Panc1 (cell line): ENCODE measurements around the gene ASTN2. TPM values are rescaled to one million over a fixed set of nuclear protein-coding genes. Genes with fewer than 3 reads are reported as not detected.

Experiments used
- ATAC-seq: fragments of 200-7000 bp; cut with Tn5 transposase; 2 replicates; pipeline ENCODE4 v1.9.1; 2020; ENCODE audit warnings: mild to moderate bottlenecking, moderate library complexity
- BruUV-seq: library from RNA; stranded (reverse); fragments of 400-500 nt; replicated peaks from 2 replicates; lab custom pipeline; 2021; lab: Mats Ljungman, UMichigan
- CTCF ChIA-PET: fragments of 300-600 bp; sonication (Branson Sonifier 250); formaldehyde crosslinking; loops from one replicate; lab custom pipeline; 2022; ENCODE audit warnings: antibody characterized with exemption; lab: Charles Lee
- POLR2A ChIA-PET: fragments of 300-600 bp; sonication (Branson Sonifier 250); formaldehyde crosslinking; loops from one replicate; lab custom pipeline; 2022; ENCODE audit warnings: antibody characterized with exemption; lab: Charles Lee
- DNase-seq: peaks from one replicate; pipeline ENCODE4 v3.0.0-alpha.2; 2010; ENCODE audit warnings: low read depth, low spot score
- H3K27ac ChIP-seq: 2 replicates; pipeline ENCODE4 v1.5.1; 2011; ENCODE audit warnings: mild to moderate bottlenecking, low read length, inconsistent platforms
- H3K27me3 ChIP-seq: fragments of 200-500 bp; sonication (Bioruptor generic); 2 replicates; pipeline ENCODE4 v1.6.0; 2014; ENCODE audit warnings: low read length, inconsistent platforms; ENCODE audit not compliant: control insufficient read depth, insufficient read depth
- H3K36me3 ChIP-seq: fragments of 200-500 bp; sonication (Bioruptor generic); 2 replicates; pipeline ENCODE4 v1.5.1; 2014; ENCODE audit warnings: inconsistent platforms, mild to moderate bottlenecking, low read length, moderate library complexity; ENCODE audit not compliant: control insufficient read depth, insufficient read depth
- H3K4me1 ChIP-seq: 2 replicates; pipeline ENCODE4 v1.5.1; 2011; ENCODE audit warnings: inconsistent platforms, mild to moderate bottlenecking, low read length, moderate library complexity; ENCODE audit not compliant: control insufficient read depth, insufficient read depth
- H3K4me3 ChIP-seq, 2 experiments: 2 replicates each; pipeline ENCODE4 v1.5.1; 2011 to 2012; ENCODE audit warnings: low read depth in 2 of 2, low read length in 2 of 2, mild to moderate bottlenecking in 2 of 2, inconsistent platforms in 1 of 2, moderate library complexity in 1 of 2
- H3K9me3 ChIP-seq: fragments of 200-500 bp; sonication (Bioruptor generic); 2 replicates; pipeline ENCODE4 v1.5.1; 2014; ENCODE audit warnings: low read depth, mild to moderate bottlenecking, inconsistent platforms, low read length, moderate library complexity; ENCODE audit not compliant: control insufficient read depth, insufficient read depth
- POLR2AphosphoS5 ChIP-seq: IDR thresholded peaks from 2 replicates; pipeline ENCODE4 v1.6.1; 2012; ENCODE audit warnings: mild to moderate bottlenecking, low read depth, low read length, moderate library complexity
- SIN3A ChIP-seq: IDR thresholded peaks from 2 replicates; pipeline ENCODE4 v1.6.1; 2012; ENCODE audit warnings: low read depth, mild to moderate bottlenecking, low read length, moderate library complexity, borderline replicate concordance; ENCODE audit not compliant: insufficient read depth
- TCF7L2 ChIP-seq: IDR thresholded peaks from 2 replicates; pipeline ENCODE4 v1.6.1; 2011; ENCODE audit warnings: mild to moderate bottlenecking, low read depth, low read length, inconsistent platforms
- in situ Hi-C: cut with HindIII; loops from 2 replicates; pipeline ENCODE4 v1.10.0; 2016; ENCODE audit warnings: low sequenced_read_pairs, low pct_unique_long_range_greater_than_20kb
- intact Hi-C: fragments of 100-400 bp; cut with micrococcal nuclease; formaldehyde crosslinking; loops from one replicate; pipeline ENCODE4 v1.10.0; 2022; ENCODE audit not compliant: unreplicated experiment
- total RNA-seq: library from RNA; stranded (reverse); gene quantifications from one replicate; pipeline ENCODE4 v1.2.1, GENCODE V29; 2021; ENCODE audit not compliant: unreplicated experiment
- TF ChIP-seq, protein P1 (sequence below): fragments of 450-650 bp; IDR thresholded peaks from 2 replicates; pipeline ENCODE4 v1.5.1; 2017; ENCODE audit warnings: mild to moderate bottlenecking
- TF ChIP-seq, protein P2 (sequence below), 2 experiments: IDR thresholded peaks; 2 replicates each; pipeline ENCODE4 v1.6.1; 2011 to 2012; ENCODE audit warnings: low read depth in 2 of 2, control low read depth in 1 of 2, low read length in 1 of 2, mild to moderate bottlenecking in 1 of 2, moderate library complexity in 1 of 2; ENCODE audit not compliant: insufficient read depth in 1 of 2

ASTN2 gene
- total RNA-seq, 1 experiment from 2014 or later, result 3.9 TPM

DNA sequence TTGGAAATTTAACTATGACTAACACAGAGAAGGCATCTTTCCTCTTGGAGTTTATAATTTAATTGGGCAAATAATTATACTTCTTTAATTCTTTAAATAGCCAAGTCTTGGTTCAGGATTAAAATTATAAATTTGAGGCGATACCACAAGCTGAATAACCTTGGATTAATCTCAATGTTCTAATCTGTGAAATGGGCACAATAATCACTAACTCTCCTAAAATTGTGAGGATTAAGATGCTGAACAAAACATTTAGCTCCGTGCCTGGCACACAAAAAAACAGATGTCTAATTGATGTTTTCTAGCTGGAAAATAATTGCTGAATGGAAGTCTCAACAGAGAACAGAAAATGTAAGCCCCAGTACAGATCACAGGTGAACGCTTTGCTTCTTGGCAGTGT is 797.5 kb downstream of the ASTN2 start:
- H3K4me3 ChIP-seq, result no peak overlapping the region
- ChIA-PET POLR2A (no interaction called here), CTCF (no interaction called here)
- H3K27me3 ChIP-seq, result no peaks in the 10 kb centered on the region
- no peaks in the 10 kb centered on the region for H3K9me3 ChIP-seq
- no peak overlapping the region for H3K27ac ChIP-seq
- BruUV-seq, result no TSS peak
- ATAC-seq (no peak), DNase-seq (no peak)
- intact Hi-C loops, result no loop called here
- in situ Hi-C loops, result no loop called here
- no peak for TF ChIP-seq SIN3A
- TF ChIP-seq, protein P1, sequence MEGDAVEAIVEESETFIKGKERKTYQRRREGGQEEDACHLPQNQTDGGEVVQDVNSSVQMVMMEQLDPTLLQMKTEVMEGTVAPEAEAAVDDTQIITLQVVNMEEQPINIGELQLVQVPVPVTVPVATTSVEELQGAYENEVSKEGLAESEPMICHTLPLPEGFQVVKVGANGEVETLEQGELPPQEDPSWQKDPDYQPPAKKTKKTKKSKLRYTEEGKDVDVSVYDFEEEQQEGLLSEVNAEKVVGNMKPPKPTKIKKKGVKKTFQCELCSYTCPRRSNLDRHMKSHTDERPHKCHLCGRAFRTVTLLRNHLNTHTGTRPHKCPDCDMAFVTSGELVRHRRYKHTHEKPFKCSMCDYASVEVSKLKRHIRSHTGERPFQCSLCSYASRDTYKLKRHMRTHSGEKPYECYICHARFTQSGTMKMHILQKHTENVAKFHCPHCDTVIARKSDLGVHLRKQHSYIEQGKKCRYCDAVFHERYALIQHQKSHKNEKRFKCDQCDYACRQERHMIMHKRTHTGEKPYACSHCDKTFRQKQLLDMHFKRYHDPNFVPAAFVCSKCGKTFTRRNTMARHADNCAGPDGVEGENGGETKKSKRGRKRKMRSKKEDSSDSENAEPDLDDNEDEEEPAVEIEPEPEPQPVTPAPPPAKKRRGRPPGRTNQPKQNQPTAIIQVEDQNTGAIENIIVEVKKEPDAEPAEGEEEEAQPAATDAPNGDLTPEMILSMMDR, result no peak
- TF ChIP-seq TCF7L2, result no peak
- TF ChIP-seq, protein P2, sequence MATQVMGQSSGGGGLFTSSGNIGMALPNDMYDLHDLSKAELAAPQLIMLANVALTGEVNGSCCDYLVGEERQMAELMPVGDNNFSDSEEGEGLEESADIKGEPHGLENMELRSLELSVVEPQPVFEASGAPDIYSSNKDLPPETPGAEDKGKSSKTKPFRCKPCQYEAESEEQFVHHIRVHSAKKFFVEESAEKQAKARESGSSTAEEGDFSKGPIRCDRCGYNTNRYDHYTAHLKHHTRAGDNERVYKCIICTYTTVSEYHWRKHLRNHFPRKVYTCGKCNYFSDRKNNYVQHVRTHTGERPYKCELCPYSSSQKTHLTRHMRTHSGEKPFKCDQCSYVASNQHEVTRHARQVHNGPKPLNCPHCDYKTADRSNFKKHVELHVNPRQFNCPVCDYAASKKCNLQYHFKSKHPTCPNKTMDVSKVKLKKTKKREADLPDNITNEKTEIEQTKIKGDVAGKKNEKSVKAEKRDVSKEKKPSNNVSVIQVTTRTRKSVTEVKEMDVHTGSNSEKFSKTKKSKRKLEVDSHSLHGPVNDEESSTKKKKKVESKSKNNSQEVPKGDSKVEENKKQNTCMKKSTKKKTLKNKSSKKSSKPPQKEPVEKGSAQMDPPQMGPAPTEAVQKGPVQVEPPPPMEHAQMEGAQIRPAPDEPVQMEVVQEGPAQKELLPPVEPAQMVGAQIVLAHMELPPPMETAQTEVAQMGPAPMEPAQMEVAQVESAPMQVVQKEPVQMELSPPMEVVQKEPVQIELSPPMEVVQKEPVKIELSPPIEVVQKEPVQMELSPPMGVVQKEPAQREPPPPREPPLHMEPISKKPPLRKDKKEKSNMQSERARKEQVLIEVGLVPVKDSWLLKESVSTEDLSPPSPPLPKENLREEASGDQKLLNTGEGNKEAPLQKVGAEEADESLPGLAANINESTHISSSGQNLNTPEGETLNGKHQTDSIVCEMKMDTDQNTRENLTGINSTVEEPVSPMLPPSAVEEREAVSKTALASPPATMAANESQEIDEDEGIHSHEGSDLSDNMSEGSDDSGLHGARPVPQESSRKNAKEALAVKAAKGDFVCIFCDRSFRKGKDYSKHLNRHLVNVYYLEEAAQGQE (IDR thresholded peaks at IDR 0.05; ENCODE audit: insufficient read depth in 1 of 2, low read depth in 2 of 2, low read length in 1 of 2), result no peak
- no peak for TF ChIP-seq POLR2AphosphoS5
- no peaks in the 10 kb centered on the region for H3K4me1 ChIP-seq
- no peaks in the 10 kb centered on the region for H3K36me3 ChIP-seq

DNA sequence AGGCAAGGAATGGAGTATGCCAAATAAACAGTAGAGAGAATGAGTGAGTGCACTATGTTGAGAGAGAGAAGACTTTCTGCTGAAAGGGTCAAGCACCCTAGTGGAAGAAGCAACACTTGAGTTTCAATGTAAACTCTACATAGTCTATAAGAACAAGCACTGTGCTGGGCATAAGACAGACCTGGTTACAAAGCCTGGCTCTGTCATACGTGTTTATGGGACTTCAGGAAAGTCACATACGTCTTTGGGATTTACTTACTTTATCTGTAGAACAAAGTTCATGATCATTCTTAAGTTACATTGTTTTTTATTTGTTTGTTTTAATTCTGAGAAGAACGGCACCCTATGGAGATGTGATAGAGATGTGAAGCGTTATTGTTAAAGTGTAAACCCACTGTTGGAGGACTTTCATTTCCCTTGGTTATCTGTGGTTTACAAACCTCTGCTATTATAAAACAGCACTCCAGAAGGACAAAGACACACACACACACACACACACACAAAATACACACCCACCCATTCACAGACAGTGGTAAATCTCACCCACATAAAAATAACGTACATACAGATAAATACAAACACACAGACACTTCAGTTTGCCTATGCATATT is 798.4 kb downstream of the ASTN2 start:
- no peak for DNase-seq
- H3K27me3 ChIP-seq, result no peaks in the 10 kb centered on the region
- no peak for TF ChIP-seq TCF7L2
- TF ChIP-seq, protein P2 (IDR thresholded peaks at IDR 0.05; ENCODE audit: insufficient read depth in 1 of 2, low read depth in 2 of 2, low read length in 1 of 2), result no peak
- TF ChIP-seq, protein P1, result no peak
- H3K4me3 ChIP-seq, result no peak overlapping the region
- intact Hi-C loops (no loop called here), in situ Hi-C loops (no loop called here)
- no peaks in the 10 kb centered on the region for H3K4me1 ChIP-seq
- no peaks in the 10 kb centered on the region for H3K36me3 ChIP-seq
- ATAC-seq, result no peak
- POLR2A ChIA-PET, result no interaction called here
- CTCF ChIA-PET, result no interaction called here
- H3K9me3 ChIP-seq, result no peaks in the 10 kb centered on the region
- BruUV-seq, result no TSS peak
- no peak overlapping the region for H3K27ac ChIP-seq
